GM12878 (cell line): ENCODE results near the gene LYRM4. TPM values are rescaled to one million over a fixed set of nuclear protein-coding genes. Genes with fewer than 3 reads are reported as not detected.

Experiments
- ATAC-seq: fragments of 200-7000 bp; cut with Tn5 transposase; 3 replicates; pipeline ENCODE4 v1.9.1; 2020; ENCODE audit warnings: mild to moderate bottlenecking, moderate library complexity
- BruUV-seq: library from RNA; stranded (reverse); fragments of 400-500 nt; replicated peaks from 2 replicates; lab custom pipeline; 2021; lab: Mats Ljungman, UMichigan
- CTCF ChIA-PET: fragments of 300-600 bp; sonication (Branson Sonifier 250); formaldehyde crosslinking; extraction: SDS; loops from one replicate; lab custom pipeline; 2021; ENCODE audit warnings: inconsistent platforms; lab: Yijun Ruan, JAX
- POLR2A ChIA-PET: fragments of 350-600 bp; formaldehyde crosslinking; extraction: SDS; loops from one replicate; lab custom pipeline; 2021; ENCODE audit warnings: inconsistent platforms; lab: Charles Lee
- RAD21 ChIA-PET: fragments of 300-600 bp; sonication (Branson Sonifier 250); formaldehyde crosslinking; loops from one replicate; lab custom pipeline; 2023; ENCODE audit warnings: antibody characterized with exemption; ENCODE audit not compliant: unreplicated experiment; lab: Charles Lee
- SMC1A ChIA-PET: fragments of 300-600 bp; sonication (Branson Sonifier 250); formaldehyde crosslinking; loops from one replicate; lab custom pipeline; 2023; ENCODE audit not compliant: unreplicated experiment, uncharacterized antibody; lab: Charles Lee
- DNase-seq: peaks from one replicate; pipeline ENCODE4 v3.0.0-alpha.2; 2011; ENCODE audit warnings: low read depth, low spot score
- FAIRE-seq: peaks from 3 replicates; lab custom pipeline; 2011; peaks lifted over from hg19 to GRCh38; lab: Jason Lieb, UNC
- H2AFZ ChIP-seq: 2 replicates; pipeline ENCODE4 v1.6.0; 2011; ENCODE audit warnings: low read depth, low read length, control low read depth; ENCODE audit not compliant: control insufficient read depth
- H3K27ac ChIP-seq: 2 replicates; pipeline ENCODE4 v1.5.1; 2011; ENCODE audit warnings: control low read depth; ENCODE audit not compliant: control insufficient read depth, insufficient read depth
- H3K27me3 ChIP-seq, 2 experiments: replicated peaks in 1 of 2; 2 replicates each; pipeline versions ENCODE4 v1.6.0 to v1.6.1; 2011; ENCODE audit warnings: low read length in 1 of 2; ENCODE audit not compliant: control insufficient read depth in 2 of 2, insufficient read depth in 2 of 2
- H3K36me3 ChIP-seq, 2 experiments: 2 replicates each; pipeline ENCODE4 v1.5.1; 2011; ENCODE audit warnings: low read length in 1 of 2; ENCODE audit not compliant: control insufficient read depth in 2 of 2, insufficient read depth in 2 of 2
- H3K4me1 ChIP-seq: 2 replicates; pipeline ENCODE4 v1.6.1; 2011; ENCODE audit warnings: mild to moderate bottlenecking, low read length, moderate library complexity, mixed read lengths; ENCODE audit not compliant: control insufficient read depth, insufficient read depth
- H3K4me2 ChIP-seq: 2 replicates; pipeline ENCODE4 v1.6.0; 2011; ENCODE audit warnings: control low read depth; ENCODE audit not compliant: control insufficient read depth, insufficient read depth
- H3K4me3 ChIP-seq: fragments of 200-600 bp; sonication (generic); 2 replicates; pipeline ENCODE4 v1.5.1; 2016
- H3K79me2 ChIP-seq: 2 replicates; pipeline ENCODE4 v1.6.0; 2011; ENCODE audit warnings: low read length; ENCODE audit not compliant: control insufficient read depth, insufficient read depth
- H3K9ac ChIP-seq: 2 replicates; pipeline ENCODE4 v1.8.0; 2011; ENCODE audit warnings: low read length, control low read depth, mixed read lengths; ENCODE audit not compliant: control insufficient read depth, insufficient read depth
- H3K9me3 ChIP-seq: replicated peaks from 3 replicates; pipeline ENCODE4 v1.5.1; 2011; ENCODE audit warnings: mild to moderate bottlenecking, low read length; ENCODE audit not compliant: control insufficient read depth, insufficient read depth
- H4K20me1 ChIP-seq: 2 replicates; pipeline ENCODE4 v1.6.0; 2011; ENCODE audit not compliant: control insufficient read depth, insufficient read depth
- IKZF2 ChIP-seq, 2 experiments: fragments of 450-650 bp; IDR thresholded peaks; 2 replicates each; pipeline ENCODE4 v1.6.1; 2017; ENCODE audit warnings: mild to moderate bottlenecking in 2 of 2, moderate library complexity in 2 of 2
- JUND ChIP-seq: IDR thresholded peaks from 2 replicates; pipeline ENCODE4 v1.6.1; 2012; ENCODE audit warnings: low read depth, mild to moderate bottlenecking, low read length, improper control_type of control experiment, moderate library complexity
- LARP7 ChIP-seq: fragments of 450-650 bp; IDR thresholded peaks from 2 replicates; pipeline ENCODE4 v1.6.1; 2017; ENCODE audit warnings: mild to moderate bottlenecking
- NR2C2 ChIP-seq: IDR thresholded peaks from 2 replicates; pipeline ENCODE4 v1.6.1; 2011; ENCODE audit warnings: borderline replicate concordance, low read depth; ENCODE audit not compliant: control insufficient read depth, insufficient read length
- SUPT20H ChIP-seq: IDR thresholded peaks from 2 replicates; pipeline ENCODE4 v1.6.1; 2011; ENCODE audit warnings: low read depth, mild to moderate bottlenecking, low read length, moderate library complexity, borderline replicate concordance; ENCODE audit not compliant: control insufficient read depth
- ZBED1 ChIP-seq: IDR thresholded peaks from 2 replicates; pipeline ENCODE4 v1.6.1; 2016; ENCODE audit warnings: borderline replicate concordance
- WGBS: methylation state at CpG from one replicate; pipeline ENCODE4 v1.1.6; 2016; ENCODE audit warnings: low lambda C conversion rate; ENCODE audit not compliant: insufficient replicate concordance, insufficient coverage; ENCODE audit errors: missing lambda C conversion rate; 5-methylcytosine and 5-hydroxymethylcytosine counted together
- in situ Hi-C: fragments of 300-500 bp; cut with MboI; formaldehyde crosslinking; loops from 9 replicates; pipeline ENCODE4 v1.14.3; 2018; ENCODE audit warnings: mixed read lengths
- intact Hi-C: fragments of 100-400 bp; cut with micrococcal nuclease; formaldehyde crosslinking; loops from one replicate; pipeline ENCODE4 v1.14.2; 2022; ENCODE audit not compliant: unreplicated experiment
- polyA plus RNA-seq, 11 experiments: library from polyadenylated mRNA; depleted of rRNA in 4 of 11; unstranded in 6 of 11; stranded (reverse) in 5 of 11; fragments of >200 nt; fragmentation: Nextera tagmentation in 4 of 11; fragmentation: Illumina TruSeq in 1 of 11; extraction: Ambion mirVana in 4 of 11; extraction: Trizol in 1 of 11; gene quantifications; 1 replicate in 1 of 11; 2 replicates in 10 of 11; pipeline versions ENCODE4 v1.2.1 to v1.2.3, GENCODE V29; 2011 to 2016; ENCODE audit warnings: inconsistent platforms in 2 of 11, missing spikeins in 2 of 11, low read depth in 1 of 11
- total RNA-seq, 4 experiments: library from RNA; depleted of rRNA in 3 of 4; stranded (reverse); fragments of >200 nt in 3 of 4; fragmentation: Illumina TruSeq in 1 of 4; extraction: Trizol in 1 of 4; gene quantifications; 2 replicates each; pipeline versions ENCODE4 v1.2.1 to v1.2.3, GENCODE V29; 2013 to 2021
- TF ChIP-seq, protein P1 (sequence below): IDR thresholded peaks from 2 replicates; pipeline ENCODE4 v1.6.1; 2011; ENCODE audit warnings: mild to moderate bottlenecking, low read depth, low read length, moderate library complexity; ENCODE audit not compliant: insufficient replicate concordance

Gene LYRM4
- total and polyA plus RNA-seq, 10 of the 15 experiments (the other 5 are each of a cell fraction or from before 2014, with no cell fraction given): 32.7 to 66.8 (median 44.0) TPM

- no peak for FAIRE-seq
- no peak overlapping the region for H2AFZ ChIP-seq
- 80% methylated on average over 4 of the region's 4 CpGs for WGBS
- in situ Hi-C loops (no loop called here), intact Hi-C loops (no loop called here)
- H3K36me3 ChIP-seq: no peaks in the 10 kb centered on the region
- TF ChIP-seq IKZF2 (IDR thresholded peaks at IDR 0.05): no peak
- no peak for TF ChIP-seq NR2C2
- no peak for TF ChIP-seq JUND
- TF ChIP-seq, protein P1, sequence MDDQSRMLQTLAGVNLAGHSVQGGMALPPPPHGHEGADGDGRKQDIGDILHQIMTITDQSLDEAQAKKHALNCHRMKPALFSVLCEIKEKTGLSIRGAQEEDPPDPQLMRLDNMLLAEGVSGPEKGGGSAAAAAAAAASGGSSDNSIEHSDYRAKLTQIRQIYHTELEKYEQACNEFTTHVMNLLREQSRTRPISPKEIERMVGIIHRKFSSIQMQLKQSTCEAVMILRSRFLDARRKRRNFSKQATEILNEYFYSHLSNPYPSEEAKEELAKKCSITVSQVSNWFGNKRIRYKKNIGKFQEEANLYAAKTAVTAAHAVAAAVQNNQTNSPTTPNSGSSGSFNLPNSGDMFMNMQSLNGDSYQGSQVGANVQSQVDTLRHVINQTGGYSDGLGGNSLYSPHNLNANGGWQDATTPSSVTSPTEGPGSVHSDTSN: no peak
- TF ChIP-seq SUPT20H: no peak
- no peak for TF ChIP-seq LARP7
- TF ChIP-seq ZBED1: no peak
- CTCF ChIA-PET: interaction anchor here (1.7 kb wide), 1 partner anchor 16 kb away, joined by 4 read pairs; no protein-coding TSS in a partner anchor
- no peak overlapping the region for H3K27ac ChIP-seq
- H3K4me1 ChIP-seq: no peaks in the 10 kb centered on the region
- H4K20me1 ChIP-seq: no peaks in the 10 kb centered on the region
- POLR2A ChIA-PET: no interaction called here
- no peaks in the 10 kb centered on the region for H3K79me2 ChIP-seq
- no peak for ATAC-seq
- no peak for DNase-seq
- no TSS peak for BruUV-seq
- RAD21 ChIA-PET: no interaction called here
- H3K9me3 ChIP-seq: no peaks in the 10 kb centered on the region
- no peak overlapping the region for H3K9ac ChIP-seq
- H3K4me3 ChIP-seq: no peak overlapping the region
- SMC1A ChIA-PET: interaction anchor here (0.7 to 1.8 kb wide), 2 partner anchors 14 to 31 kb away, joined by 3 to 5 read pairs; no protein-coding TSS in a partner anchor
- no peaks in the 10 kb centered on the region for H3K27me3 ChIP-seq
- no peak overlapping the region for H3K4me2 ChIP-seq
Observed at GRCh38 chr6:5160206-5160605, 100.5 kb downstream of the LYRM4 start.
